Kidney capillary endothelial cell (primary cell): ENCODE data around the gene DOK1.

Experiments used
- DNase-seq: peaks from one replicate; pipeline ENCODE4 v3.0.0-alpha.2; 2018; ENCODE audit warnings: low spot score

The DOK1 gene

GRCh38 chr2:74525717-74526648, 28.5 kb upstream of the DOK1 start, which contains the start of gene DQX1:
TSS of gene DQX1 (minus strand) at chr2:74526231. CDS start at chr2:74525729, 502 bp downstream.
- no peak for DNase-seq

- DNase-seq, result no peak
Measured at GRCh38 chr2:74526649-74527230, 27.8 kb upstream of the DOK1 start.

GRCh38 chr2:74527741-74528140, 26.8 kb upstream of the DOK1 start:
- no peak for DNase-seq

- DNase-seq, result no peak
Measured at GRCh38 chr2:74528600-74529356, 25.7 kb upstream of the DOK1 start.

GRCh38 chr2:74529357-74530238, 24.9 kb upstream of the DOK1 start, which contains the start of the genes AUP1 and HTRA2:
TSS of gene AUP1 (minus strand) at chr2:74529706. CDS start at chr2:74529629, 77 bp downstream.
TSS of gene HTRA2 (plus strand) at chr2:74529933. CDS start at chr2:74530007, 74 bp downstream.
- DNase-seq, result peak; percentile 95

- DNase-seq, result peak; percentile 42
Measured at GRCh38 chr2:74530239-74531187, 24.0 kb upstream of the DOK1 start.

GRCh38 chr2:74531666-74532065, 22.9 kb upstream of the DOK1 start:
- DNase-seq, result no peak

GRCh38 chr2:74532222-74532621, 22.3 kb upstream of the DOK1 start:
- DNase-seq, result peak; percentile 40

- no peak for DNase-seq
Measured at GRCh38 chr2:74533464-74533863, 21.1 kb upstream of the DOK1 start.

GRCh38 chr2:74534411-74534810, 20.1 kb upstream of the DOK1 start:
- no peak for DNase-seq

GRCh38 chr2:74535440-74535965, 19.0 kb upstream of the DOK1 start:
- no peak for DNase-seq

- DNase-seq, result no peak
Measured at GRCh38 chr2:74536166-74536950, 18.2 kb upstream of the DOK1 start.

- no peak for DNase-seq
Measured at GRCh38 chr2:74537140-74537539, 17.4 kb upstream of the DOK1 start.

GRCh38 chr2:74538881-74539339, 15.6 kb upstream of the DOK1 start:
- DNase-seq, result no peak

- DNase-seq, result no peak
Measured at GRCh38 chr2:74540291-74540690, 14.2 kb upstream of the DOK1 start.

GRCh38 chr2:74542978-74543377, 11.5 kb upstream of the DOK1 start:
- no peak for DNase-seq

- no peak for DNase-seq
Measured at GRCh38 chr2:74544634-74545033, 9.9 kb upstream of the DOK1 start.

GRCh38 chr2:74546004-74546403, 8.5 kb upstream of the DOK1 start:
- no peak for DNase-seq

GRCh38 chr2:74548285-74548899, 6.1 kb upstream of the DOK1 start:
- DNase-seq, result no peak
